ENCODE measurements around the gene TMEM89. TPM values are rescaled to one million over a fixed set of nuclear protein-coding genes. Genes with fewer than 3 reads are reported as not detected.

The TMEM89 gene
- total RNA-seq, 1 experiment from 2014 or later, result not detected

DNA sequence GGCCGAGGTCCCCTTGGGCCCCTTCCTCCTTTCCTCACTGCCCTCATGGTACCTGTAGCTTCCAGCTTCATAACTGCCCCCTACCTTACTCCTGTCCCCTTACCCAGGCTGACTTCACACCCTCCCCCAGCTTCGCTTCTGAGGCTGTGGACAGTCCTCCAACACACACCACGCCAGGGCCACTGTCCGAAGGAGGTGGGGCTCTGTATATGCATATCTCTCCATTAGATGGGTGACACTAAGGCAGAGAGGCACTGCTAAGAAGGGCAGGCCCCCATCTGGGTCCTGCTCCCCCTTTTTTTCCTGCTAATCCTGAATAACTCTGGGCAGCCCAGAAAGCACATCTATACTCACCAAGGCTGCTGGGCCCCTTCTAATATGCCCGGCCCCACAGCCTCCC lies 25.4 kb downstream of the TMEM89 start:
- no peak overlapping the region for H3K4me3 ChIP-seq
- H3K36me3 ChIP-seq, result peaks cover 80% of the 10 kb centered on the region
- peak in 1 of 2 experiments; percentile 60 for DNase-seq (ENCODE audit: low read depth in 1 of 2, low spot score in 2 of 2)
- no peaks in the 10 kb centered on the region for H3K27me3 ChIP-seq (replicated peaks)
- peaks cover 92% of the 10 kb centered on the region for H3K4me1 ChIP-seq (replicated peaks)
- no peaks in the 10 kb centered on the region for H3K9me3 ChIP-seq (replicated peaks)
- peak overlapping the region; percentile 95 for H3K27ac ChIP-seq

DNA sequence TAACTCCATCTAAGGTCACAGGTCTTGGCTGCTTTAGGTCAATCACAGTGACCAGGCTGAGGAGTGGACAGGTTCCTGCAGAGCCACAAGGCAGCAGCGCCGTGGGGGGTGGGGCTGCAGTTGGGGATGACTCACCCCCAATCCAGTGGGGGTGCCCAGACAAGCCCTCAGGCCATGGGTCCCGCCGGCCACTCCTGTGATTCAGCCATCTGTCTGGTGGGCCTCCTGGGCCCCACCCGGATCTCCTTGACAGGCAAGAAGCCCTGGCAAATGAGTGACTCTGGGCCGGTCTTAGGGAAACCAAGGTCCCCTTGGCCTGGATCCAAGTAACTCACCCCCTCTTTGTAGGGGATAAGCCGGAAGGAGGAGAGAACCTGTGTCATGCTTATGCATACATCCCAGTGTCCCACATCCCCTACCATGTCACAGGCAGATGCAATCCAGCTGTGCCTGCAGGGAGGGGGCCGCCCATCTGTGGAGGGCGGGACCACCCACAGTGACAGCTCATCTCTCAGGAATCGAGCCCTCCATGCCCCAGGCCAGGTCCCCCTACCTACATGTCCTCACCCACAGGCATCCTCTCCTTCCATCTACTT lies 25.9 kb downstream of the TMEM89 start:
- H3K36me3 ChIP-seq, result peaks cover 80% of the 10 kb centered on the region
- no peaks in the 10 kb centered on the region for H3K9me3 ChIP-seq (replicated peaks)
- peak overlapping the region; percentile 95 for H3K27ac ChIP-seq
- peak overlapping the region; percentile 71 for H3K4me3 ChIP-seq
- no peaks in the 10 kb centered on the region for H3K27me3 ChIP-seq (replicated peaks)
- DNase-seq (ENCODE audit: low read depth in 1 of 2, low spot score in 2 of 2), result peak; percentile 99
- H3K4me1 ChIP-seq (replicated peaks), result peaks cover 87% of the 10 kb centered on the region

- Histone ChIP-seq H3K4me3 (peak within 1 kb of the TSS; percentile 71), H3K9me3 (replicated peaks) (no peaks in the 10 kb centered on the region), H3K27ac (peak within 1 kb of the TSS; percentile 95), H3K36me3 (peaks cover 80% of the 10 kb centered on the region), H3K4me1 (replicated peaks) (peaks cover 82% of the 10 kb centered on the region), H3K27me3 (replicated peaks) (no peaks in the 10 kb centered on the region)
- DNase-seq (ENCODE audit: low read depth in 1 of 2, low spot score in 2 of 2), result no peak
These were observed 26.5 kb downstream of the TMEM89 start, which contains the start of gene COL7A1 for GRCh38 chr3:48595075-48595525. Gene COL7A1 (minus strand): TSS chr3:48595329. CDS start chr3:48595159, 170 bp downstream.

- Histone ChIP-seq H3K27ac (peak overlapping the region; percentile 75), H3K4me1 (replicated peaks) (peaks cover 76% of the 10 kb centered on the region), H3K27me3 (replicated peaks) (no peaks in the 10 kb centered on the region), H3K4me3 (peak overlapping the region; percentile 71), H3K36me3 (peaks cover 80% of the 10 kb centered on the region), H3K9me3 (replicated peaks) (no peaks in the 10 kb centered on the region)
- peak; percentile 36 to 58 for DNase-seq (ENCODE audit: low read depth in 1 of 2, low spot score in 2 of 2)
These were observed 27.0 kb downstream of the TMEM89 start for GRCh38 chr3:48594417-48595049.

DNA sequence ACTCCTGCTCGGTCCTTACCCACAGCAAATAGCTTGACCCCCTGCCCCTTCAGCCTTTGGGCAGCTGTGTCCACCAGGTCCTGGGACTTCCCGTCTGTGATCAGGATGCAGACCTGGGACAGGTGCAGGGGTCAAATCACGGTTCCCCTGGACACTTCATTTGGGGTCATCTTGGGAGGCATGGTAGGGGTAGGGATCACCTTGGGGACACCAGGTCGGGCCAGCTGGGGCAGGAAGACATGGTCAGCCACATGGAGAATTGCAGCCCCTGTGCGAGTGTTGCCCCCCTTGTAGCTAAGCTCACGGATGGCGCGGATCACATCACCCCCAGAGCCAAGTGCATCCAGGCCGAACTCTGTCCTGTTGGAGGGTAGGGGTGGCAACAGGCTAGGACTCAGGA lies 28.2 kb downstream of the TMEM89 start:
- H3K4me1 ChIP-seq (replicated peaks), result peaks cover 64% of the 10 kb centered on the region

GRCh38 chr3:48592519-48593087 lies 29.0 kb downstream of the TMEM89 start:
- Histone ChIP-seq H3K9me3 (replicated peaks) (no peaks in the 10 kb centered on the region), H3K27me3 (replicated peaks) (no peaks in the 10 kb centered on the region), H3K4me1 (replicated peaks) (peaks cover 57% of the 10 kb centered on the region), H3K4me3 (peak overlapping the region; percentile 71), H3K27ac (no peak overlapping the region), H3K36me3 (peaks cover 84% of the 10 kb centered on the region)
- DNase-seq (ENCODE audit: low read depth in 1 of 2, low spot score in 2 of 2), result no peak

More for the DNA sequence above, 28.2 kb downstream of the TMEM89 start:
- no peaks in the 10 kb centered on the region for H3K9me3 ChIP-seq (replicated peaks)
- DNase-seq (ENCODE audit: low read depth in 1 of 2, low spot score in 2 of 2), result no peak
- H3K36me3 ChIP-seq, result peaks cover 82% of the 10 kb centered on the region
- no peak overlapping the region for H3K27ac ChIP-seq
- H3K4me3 ChIP-seq, result peak overlapping the region; percentile 71
- H3K27me3 ChIP-seq (replicated peaks), result no peaks in the 10 kb centered on the region

DNA sequence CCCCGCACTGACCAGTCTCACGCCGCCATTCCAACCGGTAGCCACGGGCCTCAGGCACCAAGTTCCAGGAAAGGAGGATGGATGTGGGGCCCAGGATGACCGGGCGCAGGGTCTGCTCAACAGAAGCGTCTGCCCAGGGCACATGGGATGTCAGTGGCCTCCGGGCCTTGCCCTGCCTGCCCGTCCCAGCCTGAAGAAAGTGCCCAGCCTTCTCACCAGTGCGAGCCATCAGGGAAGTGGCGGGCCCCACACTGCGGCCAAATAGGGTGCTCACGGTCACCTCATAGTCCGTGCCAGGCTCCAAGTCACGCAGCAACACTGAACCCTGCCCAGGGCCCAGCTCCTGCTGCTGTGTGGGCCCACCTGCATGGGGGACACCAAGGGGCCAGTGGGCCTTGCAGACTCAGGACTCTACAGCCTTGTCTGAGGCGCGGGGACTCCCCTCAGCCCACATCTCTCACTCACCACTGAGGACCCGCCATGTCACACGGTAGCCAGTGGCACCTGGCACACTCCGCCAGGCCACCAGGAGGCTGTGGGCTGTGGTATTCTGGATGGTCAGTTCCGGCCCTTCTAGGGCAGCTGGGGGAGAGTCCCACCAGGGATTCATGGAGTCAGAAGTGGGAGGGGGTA lies 29.6 kb downstream of the TMEM89 start:
- H3K27me3 ChIP-seq (replicated peaks), result no peaks in the 10 kb centered on the region
- H3K9me3 ChIP-seq (replicated peaks), result no peaks in the 10 kb centered on the region
- peaks cover 51% of the 10 kb centered on the region for H3K4me1 ChIP-seq (replicated peaks)
- no peak overlapping the region for H3K27ac ChIP-seq
- H3K4me3 ChIP-seq, result no peak overlapping the region
- H3K36me3 ChIP-seq, result peaks cover 84% of the 10 kb centered on the region
- DNase-seq (ENCODE audit: low read depth in 1 of 2, low spot score in 2 of 2), result no peak

DNA sequence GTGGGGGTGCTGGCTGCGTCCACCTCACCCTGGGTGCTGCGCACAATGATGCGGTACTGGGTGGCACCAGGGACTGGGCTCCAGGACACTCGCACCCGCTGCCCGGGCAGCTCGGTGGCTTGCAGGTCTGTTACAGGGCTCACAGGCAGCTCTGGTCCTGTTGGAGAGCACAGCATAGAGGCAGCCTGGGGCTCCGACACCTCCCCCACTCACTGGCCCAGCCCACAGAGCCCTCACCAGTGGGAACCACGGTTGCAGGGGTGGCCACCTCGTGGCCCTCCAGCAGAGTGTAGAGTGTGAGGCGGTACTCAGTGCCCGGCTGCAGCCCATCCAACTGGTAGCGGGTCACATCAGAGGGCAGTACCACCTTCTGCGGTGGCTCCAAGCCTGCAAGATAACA lies 30.1 kb downstream of the TMEM89 start:
- no peak for DNase-seq (ENCODE audit: low read depth in 1 of 2, low spot score in 2 of 2)
- no peaks in the 10 kb centered on the region for H3K27me3 ChIP-seq (replicated peaks)
- H3K4me3 ChIP-seq, result no peak overlapping the region
- peaks cover 45% of the 10 kb centered on the region for H3K4me1 ChIP-seq (replicated peaks)
- no peak overlapping the region for H3K27ac ChIP-seq
- H3K9me3 ChIP-seq (replicated peaks), result no peaks in the 10 kb centered on the region
- peaks cover 84% of the 10 kb centered on the region for H3K36me3 ChIP-seq

DNA sequence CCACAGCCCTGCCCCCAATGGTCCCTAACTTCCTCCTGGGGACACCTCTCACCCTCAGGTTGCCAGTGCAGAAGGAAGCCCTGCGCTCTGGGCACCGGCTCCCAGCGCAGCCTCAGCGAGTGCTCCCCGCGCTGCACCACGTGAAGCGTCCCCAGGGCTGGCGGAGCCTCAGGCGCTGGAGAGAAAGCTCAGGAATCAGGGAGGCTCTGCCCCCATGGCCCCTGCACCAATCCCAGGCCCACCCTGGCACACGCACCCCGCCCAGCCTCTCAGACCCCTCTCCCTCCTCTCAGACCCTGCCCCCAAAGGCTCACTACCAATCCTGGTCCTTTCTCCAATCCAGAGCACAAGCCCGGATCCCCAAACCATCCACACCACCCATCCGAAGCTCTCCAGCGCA lies 33.3 kb downstream of the TMEM89 start:
- DNase-seq (ENCODE audit: low read depth in 1 of 2, low spot score in 2 of 2), result no peak
- Histone ChIP-seq H3K9me3 (replicated peaks) (no peaks in the 10 kb centered on the region), H3K27me3 (replicated peaks) (no peaks in the 10 kb centered on the region), H3K4me3 (no peak overlapping the region), H3K4me1 (replicated peaks) (peaks cover 16% of the 10 kb centered on the region), H3K27ac (no peak overlapping the region), H3K36me3 (peaks cover 98% of the 10 kb centered on the region)

GRCh38 chr3:48587686-48588085 lies 33.9 kb downstream of the TMEM89 start:
- Histone ChIP-seq H3K27me3 (replicated peaks) (no peaks in the 10 kb centered on the region), H3K4me3 (no peak overlapping the region), H3K9me3 (replicated peaks) (no peaks in the 10 kb centered on the region), H3K36me3 (peaks cover 98% of the 10 kb centered on the region), H3K4me1 (replicated peaks) (peaks cover 10% of the 10 kb centered on the region), H3K27ac (no peak overlapping the region)
- no peak for DNase-seq (ENCODE audit: low read depth in 1 of 2, low spot score in 2 of 2)

DNA sequence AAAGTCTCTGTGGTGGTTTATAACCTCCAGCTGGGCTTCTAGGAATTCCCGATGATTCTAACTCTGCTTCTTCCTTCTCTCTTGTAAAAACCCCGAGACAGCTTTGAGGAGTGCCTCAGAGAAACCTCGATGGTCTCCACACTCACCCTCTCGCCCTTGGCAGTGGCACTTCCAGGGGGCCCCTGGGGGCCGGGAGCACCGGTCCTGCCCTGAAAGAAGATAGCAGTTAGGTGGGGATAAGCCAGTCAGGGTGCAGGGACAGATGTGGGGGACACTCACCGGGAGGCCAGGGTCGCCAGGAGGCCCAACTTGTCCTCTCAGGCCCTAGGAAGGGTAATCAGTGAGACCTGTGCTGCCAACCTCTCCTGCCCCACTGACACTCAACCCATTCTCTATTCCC lies 36.2 kb downstream of the TMEM89 start:
- H3K9me3 ChIP-seq (replicated peaks), result no peaks in the 10 kb centered on the region
- DNase-seq (ENCODE audit: low read depth in 1 of 2, low spot score in 2 of 2), result no peak
- H3K27ac ChIP-seq, result no peak overlapping the region
- H3K36me3 ChIP-seq, result peaks cover 98% of the 10 kb centered on the region
- H3K27me3 ChIP-seq (replicated peaks), result no peaks in the 10 kb centered on the region
- no peak overlapping the region for H3K4me3 ChIP-seq
- H3K4me1 ChIP-seq (replicated peaks), result no peaks in the 10 kb centered on the region

GRCh38 chr3:48584836-48585235 lies 36.7 kb downstream of the TMEM89 start:
- H3K36me3 ChIP-seq, result peaks cover 98% of the 10 kb centered on the region
- H3K4me3 ChIP-seq, result no peak overlapping the region
- no peaks in the 10 kb centered on the region for H3K9me3 ChIP-seq (replicated peaks)
- no peaks in the 10 kb centered on the region for H3K27me3 ChIP-seq (replicated peaks)
- no peak overlapping the region for H3K27ac ChIP-seq
- DNase-seq (ENCODE audit: low read depth in 1 of 2, low spot score in 2 of 2), result no peak
- no peaks in the 10 kb centered on the region for H3K4me1 ChIP-seq (replicated peaks)

GRCh38 chr3:48581621-48582481 lies 39.7 kb downstream of the TMEM89 start:
- Histone ChIP-seq H3K4me1 (replicated peaks) (no peaks in the 10 kb centered on the region), H3K36me3 (peaks cover 100% of the 10 kb centered on the region), H3K9me3 (replicated peaks) (no peaks in the 10 kb centered on the region), H3K4me3 (no peak overlapping the region), H3K27ac (no peak overlapping the region), H3K27me3 (replicated peaks) (no peaks in the 10 kb centered on the region)
- no peak for DNase-seq (ENCODE audit: low read depth in 1 of 2, low spot score in 2 of 2)

All from SJSA1 (cell line).